ENCODE measurements around the gene RPH3AL. TPM values are rescaled to one million over a fixed set of nuclear protein-coding genes. Genes with fewer than 3 reads are reported as not detected.

RPH3AL gene
- total RNA-seq, 1 experiment from 2014 or later: 2.5 TPM

- H3K36me3 ChIP-seq: no peaks in the 10 kb centered on the region
- H3K4me1 ChIP-seq (replicated peaks): peaks cover 16% of the 10 kb centered on the region
- H3K27ac ChIP-seq: no peak overlapping the region
- DNase-seq (ENCODE audit: low read depth in 1 of 2, low spot score in 2 of 2): no peak
- no peak overlapping the region for H3K4me3 ChIP-seq
- 0 out of 2 replicates have a peak, but pooled peaks cover 4% of the 10 kb centered on the region for H3K27me3 ChIP-seq (replicated peaks)
- no peaks in the 10 kb centered on the region for H3K9me3 ChIP-seq (replicated peaks)
Observed at GRCh38 chr17:384622-385177, 32.1 kb upstream of the RPH3AL start.

DNA sequence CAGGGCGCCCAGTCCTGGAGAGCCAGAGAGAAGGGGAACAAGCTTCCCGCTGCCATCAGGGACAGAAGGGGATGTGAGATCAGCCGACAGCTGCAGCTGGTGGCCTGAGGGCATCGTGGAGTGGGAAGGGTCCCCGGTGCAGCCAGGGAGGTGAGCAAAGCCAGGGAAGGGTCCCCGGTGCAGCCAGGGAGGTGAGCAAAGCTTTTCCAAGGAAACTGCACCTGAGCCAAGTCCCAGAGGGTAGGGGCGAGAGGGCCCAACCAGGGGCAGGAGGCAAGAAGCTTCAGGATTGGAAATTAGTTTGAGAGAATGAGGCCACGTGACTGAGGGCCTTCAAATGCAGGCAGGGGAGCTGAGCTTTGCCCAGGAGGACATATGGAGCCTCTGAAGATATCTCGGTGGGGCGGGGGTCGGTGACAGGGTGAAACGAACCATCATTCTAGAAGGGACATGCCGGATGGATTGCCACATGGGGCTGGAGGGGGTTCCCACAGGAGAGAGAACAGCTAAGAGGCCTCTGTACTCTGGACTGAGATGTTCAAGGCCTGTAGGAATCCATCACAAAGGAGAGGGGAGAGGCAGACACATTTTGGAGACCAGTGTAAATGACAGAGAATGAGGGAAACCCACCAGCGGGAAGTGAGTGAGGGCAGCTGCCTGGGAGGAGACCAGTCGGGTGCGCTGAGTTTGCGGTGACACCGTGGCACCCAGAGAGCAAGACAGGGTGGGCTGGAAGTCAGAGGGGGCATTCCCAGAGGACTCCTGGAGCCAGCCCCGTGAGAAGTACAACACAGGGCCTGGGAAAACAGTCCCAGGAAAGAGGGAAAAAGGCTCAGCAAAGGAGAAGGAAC lies 31.4 kb upstream of the RPH3AL start:
- H3K4me3 ChIP-seq: no peak overlapping the region
- no peak for DNase-seq (ENCODE audit: low read depth in 1 of 2, low spot score in 2 of 2)
- no peak overlapping the region for H3K27ac ChIP-seq
- no peaks in the 10 kb centered on the region for H3K36me3 ChIP-seq
- H3K4me1 ChIP-seq (replicated peaks): peaks cover 16% of the 10 kb centered on the region
- 0 out of 2 replicates have a peak, but pooled peaks cover 4% of the 10 kb centered on the region for H3K27me3 ChIP-seq (replicated peaks)
- no peaks in the 10 kb centered on the region for H3K9me3 ChIP-seq (replicated peaks)

DNA sequence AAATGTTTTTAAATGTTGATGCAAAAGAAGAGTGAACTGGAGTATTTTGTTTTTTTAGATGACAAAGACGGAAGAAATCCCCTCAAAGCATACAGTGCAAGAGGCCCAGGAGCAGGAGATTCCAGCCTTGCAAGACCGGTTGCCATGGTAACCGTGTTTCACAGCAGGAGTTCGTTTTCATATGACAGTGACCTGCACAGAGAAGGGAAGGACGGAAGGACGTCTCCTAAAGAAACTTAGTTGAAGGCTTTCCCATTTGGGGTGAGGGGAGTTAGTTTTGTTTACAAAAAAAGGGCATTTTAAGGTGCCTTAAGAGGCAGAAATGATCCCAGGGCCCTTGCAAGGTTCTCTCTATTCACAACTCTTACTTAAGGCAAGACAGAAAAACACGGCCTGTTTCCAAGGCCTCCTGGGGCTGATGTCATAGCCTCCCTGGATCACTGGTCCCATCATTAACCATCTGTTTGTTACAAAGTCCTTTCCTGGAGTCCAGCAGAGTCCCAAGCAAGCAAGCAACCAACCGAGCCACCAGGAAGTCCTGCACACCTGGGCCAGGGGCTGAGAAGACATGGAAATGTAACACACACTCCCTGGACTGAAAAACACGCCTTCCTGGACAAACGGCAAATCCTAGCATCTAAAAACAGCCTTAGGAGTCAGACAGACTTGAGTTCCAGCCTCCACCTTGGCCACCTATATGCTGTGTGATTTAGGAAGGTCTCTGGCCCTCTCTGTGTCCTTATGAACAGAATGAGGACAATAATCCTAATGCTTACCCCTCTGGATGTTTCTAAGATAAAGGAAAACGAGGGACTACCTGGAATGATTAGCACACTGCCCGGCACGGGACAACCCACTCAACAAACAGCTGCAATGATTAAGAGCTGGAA lies 30.3 kb upstream of the RPH3AL start:
- Histone ChIP-seq H3K36me3 (no peaks in the 10 kb centered on the region), H3K27ac (no peak overlapping the region), H3K4me3 (no peak overlapping the region), H3K9me3 (replicated peaks) (no peaks in the 10 kb centered on the region), H3K4me1 (replicated peaks) (peaks cover 16% of the 10 kb centered on the region), H3K27me3 (replicated peaks) (0 out of 2 replicates have a peak, but pooled peaks cover 4% of the 10 kb centered on the region)
- DNase-seq (ENCODE audit: low read depth in 1 of 2, low spot score in 2 of 2): no peak

DNA sequence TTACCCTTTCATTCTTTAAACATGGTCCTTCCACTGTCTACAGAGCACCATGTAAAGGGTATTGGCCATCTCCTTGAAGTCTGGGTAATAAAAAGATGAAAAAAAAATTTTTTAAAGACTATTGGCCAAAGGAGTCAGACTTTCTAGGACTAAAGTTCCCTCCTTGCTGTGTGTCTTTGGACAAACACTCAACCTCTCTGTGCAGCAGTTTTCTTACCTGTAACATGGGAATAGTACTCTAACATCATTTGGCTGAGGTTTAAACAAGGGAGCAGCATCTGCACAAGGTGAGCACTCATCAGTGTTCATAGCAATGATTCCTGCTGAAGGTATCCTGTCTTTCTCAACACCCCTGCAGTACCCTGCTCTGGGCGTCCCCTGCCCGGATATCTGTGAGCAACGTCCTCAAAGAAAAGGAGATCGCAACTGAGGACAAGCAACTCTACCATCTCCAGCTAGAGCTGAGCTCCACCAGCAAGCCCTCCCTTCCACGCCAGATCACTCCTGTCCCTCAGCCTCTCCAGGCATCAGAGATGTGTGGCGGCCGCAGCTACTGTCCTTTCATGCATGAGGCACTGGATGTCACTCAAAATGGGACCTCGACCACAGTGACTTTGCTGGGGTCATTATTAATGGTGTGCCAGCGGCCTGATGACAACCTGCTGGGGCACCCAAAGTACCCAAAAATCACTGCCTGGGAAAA lies 29.5 kb upstream of the RPH3AL start:
- H3K36me3 ChIP-seq: no peaks in the 10 kb centered on the region
- no peak overlapping the region for H3K4me3 ChIP-seq
- H3K27ac ChIP-seq: no peak overlapping the region
- 0 out of 2 replicates have a peak, but pooled peaks cover 4% of the 10 kb centered on the region for H3K27me3 ChIP-seq (replicated peaks)
- no peak for DNase-seq (ENCODE audit: low read depth in 1 of 2, low spot score in 2 of 2)
- H3K9me3 ChIP-seq (replicated peaks): no peaks in the 10 kb centered on the region
- peaks cover 16% of the 10 kb centered on the region for H3K4me1 ChIP-seq (replicated peaks)

DNA sequence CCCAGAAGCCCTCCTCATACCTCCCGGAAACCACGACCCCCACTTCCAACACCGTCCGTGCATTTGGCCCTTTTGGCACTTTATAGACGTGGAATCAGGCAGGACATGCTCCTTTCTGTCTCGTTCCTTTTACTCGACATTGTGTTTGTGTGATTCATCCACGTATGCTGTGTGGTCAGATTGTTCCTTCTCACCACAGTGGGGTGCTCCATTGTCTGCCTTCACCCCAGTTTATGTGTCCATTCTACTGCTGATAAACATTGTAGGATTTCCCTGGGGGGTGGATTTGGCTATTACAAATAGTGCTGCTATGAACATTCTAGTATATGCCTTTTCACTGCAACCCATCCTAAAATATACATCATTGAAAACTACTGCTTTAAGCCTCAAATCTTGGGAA lies 28.9 kb upstream of the RPH3AL start:
- H3K36me3 ChIP-seq: no peaks in the 10 kb centered on the region
- DNase-seq (ENCODE audit: low read depth in 1 of 2, low spot score in 2 of 2): no peak

DNA sequence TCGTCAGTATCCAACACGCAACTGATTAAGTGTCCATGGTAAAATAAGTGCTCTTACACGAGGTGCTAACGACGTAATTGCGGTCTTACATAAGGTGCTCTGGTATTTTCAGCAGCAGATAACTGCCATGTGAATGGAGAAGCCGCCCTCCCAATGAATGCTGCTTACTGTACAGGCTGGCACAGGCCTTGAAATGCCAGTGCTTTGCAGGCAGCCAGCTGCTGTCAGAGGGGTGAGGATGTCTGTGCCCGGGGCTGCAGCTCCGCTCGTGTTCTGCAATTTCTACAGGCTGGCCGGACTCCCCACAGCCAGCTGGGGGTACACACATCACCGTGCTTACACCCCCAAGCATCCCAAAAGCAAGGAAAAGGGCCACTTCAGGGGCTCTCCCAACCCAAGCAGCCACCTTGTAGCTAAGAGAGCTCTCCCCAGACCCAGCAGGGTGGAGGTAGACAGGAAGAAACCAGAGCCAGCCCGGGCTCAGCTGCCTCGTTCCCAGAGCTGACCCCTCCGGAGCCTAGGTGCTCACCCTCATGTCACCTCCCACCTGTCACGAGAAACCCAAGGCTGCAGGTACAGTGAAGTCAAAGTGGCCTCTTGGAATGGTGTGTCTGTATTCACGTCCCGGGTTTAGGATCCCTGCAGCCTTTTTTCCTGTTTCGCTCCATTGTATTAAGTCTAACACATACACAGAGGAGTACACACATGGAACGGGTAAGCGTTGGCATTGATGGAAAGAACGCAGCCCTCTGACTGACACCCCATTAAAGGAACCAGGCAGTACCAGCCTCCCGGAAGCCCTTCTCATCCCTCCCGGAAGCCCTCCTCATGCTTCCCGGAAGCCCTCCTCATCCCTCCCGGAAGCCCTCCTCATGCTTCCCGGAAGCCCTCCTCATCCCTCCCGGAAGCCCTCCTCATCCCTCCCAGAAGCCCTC lies 27.2 kb upstream of the RPH3AL start:
- Histone ChIP-seq H3K4me3 (no peak overlapping the region), H3K9me3 (replicated peaks) (no peaks in the 10 kb centered on the region), H3K27ac (no peak overlapping the region), H3K27me3 (replicated peaks) (no peaks in the 10 kb centered on the region), H3K4me1 (replicated peaks) (peaks cover 7% of the 10 kb centered on the region; the same call in 1 of the 2 replicates), H3K36me3 (no peaks in the 10 kb centered on the region)
- no peak for DNase-seq (ENCODE audit: low read depth in 1 of 2, low spot score in 2 of 2)

More for the DNA sequence above, 28.9 kb upstream of the RPH3AL start:
- no peak overlapping the region for H3K27ac ChIP-seq
- 0 out of 2 replicates have a peak, but pooled peaks cover 4% of the 10 kb centered on the region for H3K27me3 ChIP-seq (replicated peaks)
- H3K4me1 ChIP-seq (replicated peaks): peaks cover 16% of the 10 kb centered on the region
- no peaks in the 10 kb centered on the region for H3K9me3 ChIP-seq (replicated peaks)
- H3K4me3 ChIP-seq: no peak overlapping the region

- Histone ChIP-seq H3K27me3 (replicated peaks) (no peaks in the 10 kb centered on the region), H3K27ac (no peak overlapping the region), H3K4me3 (no peak overlapping the region), H3K9me3 (replicated peaks) (no peaks in the 10 kb centered on the region), H3K36me3 (no peaks in the 10 kb centered on the region), H3K4me1 (replicated peaks) (peaks cover 7% of the 10 kb centered on the region; the same call in 1 of the 2 replicates)
- no peak for DNase-seq (ENCODE audit: low read depth in 1 of 2, low spot score in 2 of 2)
Observed at GRCh38 chr17:378068-378467, 25.5 kb upstream of the RPH3AL start.

DNA sequence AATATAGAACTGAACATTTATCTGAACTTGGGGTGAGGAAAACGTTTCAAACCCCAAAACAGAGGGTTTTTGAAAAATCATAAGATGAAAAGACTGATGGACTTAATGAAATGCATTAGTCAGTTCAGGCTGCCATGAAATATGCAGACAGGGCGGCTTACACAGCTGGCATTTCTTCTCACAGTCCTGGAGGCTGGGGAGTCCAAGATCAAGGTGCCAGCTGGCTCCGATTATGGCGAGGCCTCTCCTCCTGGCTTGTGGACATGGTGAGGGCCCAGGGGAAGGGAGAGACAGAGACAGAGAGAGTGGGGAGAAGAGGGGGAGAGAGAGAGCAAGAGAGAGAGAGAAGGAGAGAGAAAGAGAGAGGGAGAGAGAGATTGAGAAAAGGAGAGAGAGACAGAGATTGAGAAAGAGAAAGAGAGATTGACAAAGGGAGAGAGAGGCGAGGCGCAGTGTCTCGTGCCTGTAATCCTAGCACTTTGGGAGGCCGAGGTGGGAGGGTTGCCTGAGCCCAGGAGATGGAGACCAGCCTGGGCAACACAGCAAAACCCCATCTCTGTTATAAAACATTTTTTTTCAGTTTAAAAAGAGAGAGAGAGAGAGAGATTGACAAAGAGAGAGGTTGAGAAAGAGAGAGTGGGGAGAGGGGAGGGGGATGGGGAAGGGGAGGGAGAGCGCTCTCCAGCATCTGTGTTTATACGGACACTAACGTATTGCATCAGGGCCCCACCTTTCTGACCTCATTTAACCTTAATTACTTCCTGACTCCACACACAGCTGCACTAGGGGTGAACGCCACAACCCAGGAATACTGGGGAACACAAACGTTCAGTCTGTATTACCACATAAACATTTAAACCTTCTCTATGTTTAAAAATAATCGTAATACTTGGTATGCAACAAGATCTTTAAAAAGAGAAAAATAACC lies 24.6 kb upstream of the RPH3AL start:
- Histone ChIP-seq H3K4me3 (no peak overlapping the region), H3K4me1 (replicated peaks) (peaks cover 7% of the 10 kb centered on the region; the same call in 1 of the 2 replicates), H3K27me3 (replicated peaks) (no peaks in the 10 kb centered on the region), H3K27ac (no peak overlapping the region), H3K9me3 (replicated peaks) (no peaks in the 10 kb centered on the region), H3K36me3 (no peaks in the 10 kb centered on the region)
- no peak for DNase-seq (ENCODE audit: low read depth in 1 of 2, low spot score in 2 of 2)

- Histone ChIP-seq H3K4me3 (no peak overlapping the region), H3K36me3 (no peaks in the 10 kb centered on the region; the same call in 1 of the 2 replicates), H3K27ac (no peak overlapping the region), H3K4me1 (replicated peaks) (no peaks in the 10 kb centered on the region), H3K9me3 (replicated peaks) (peaks cover 11% of the 10 kb centered on the region; the same call in 1 of the 2 replicates), H3K27me3 (replicated peaks) (no peaks in the 10 kb centered on the region)
- no peak for DNase-seq (ENCODE audit: low read depth in 1 of 2, low spot score in 2 of 2)
Observed at GRCh38 chr17:373613-374230, 21.1 kb upstream of the RPH3AL start.

GRCh38 chr17:372157-373152 lies 19.8 kb upstream of the RPH3AL start:
- no peaks in the 10 kb centered on the region for H3K4me1 ChIP-seq (replicated peaks)
- peaks cover 16% of the 10 kb centered on the region; the same call in 1 of the 2 replicates for H3K9me3 ChIP-seq (replicated peaks)
- no peaks in the 10 kb centered on the region for H3K27me3 ChIP-seq (replicated peaks)
- H3K4me3 ChIP-seq: no peak overlapping the region
- no peaks in the 10 kb centered on the region; the same call in 1 of the 2 replicates for H3K36me3 ChIP-seq
- no peak for DNase-seq (ENCODE audit: low read depth in 1 of 2, low spot score in 2 of 2)
- no peak overlapping the region for H3K27ac ChIP-seq

Measured in SJSA1 (cell line).